Testis (tissue), 3 donors: Measurements from ENCODE around the gene TBATA. TPM values are rescaled to one million over a fixed set of nuclear protein-coding genes. Genes with fewer than 3 reads are reported as not detected.

Source experiments
- DNase-seq: peaks from one replicate; pipeline ENCODE4 v3.0.0-alpha.2; 2019
- H3K27ac ChIP-seq, 2 donors: fragments of 200-600 bp; sonication (generic); one replicate each; pipeline ENCODE4 v1.5.1; 2019
- H3K27me3 ChIP-seq: fragments of 200-600 bp; sonication (generic); one replicate; pipeline ENCODE4 v1.5.1; 2019
- H3K36me3 ChIP-seq: fragments of 200-600 bp; sonication (generic); one replicate; pipeline ENCODE4 v1.5.1; 2017; ENCODE audit warnings: low read depth; ENCODE audit errors: missing control alignments
- H3K4me1 ChIP-seq: fragments of 200-600 bp; sonication (generic); one replicate; pipeline ENCODE4 v1.5.1; 2019
- H3K4me3 ChIP-seq, 2 donors: fragments of 200-600 bp; sonication (generic); one replicate each; pipeline ENCODE4 v1.5.1; 2017 to 2019
- H3K9me3 ChIP-seq: fragments of 200-600 bp; sonication (generic); one replicate; pipeline ENCODE4 v1.5.1; 2017
- POLR2A ChIP-seq: fragments of 450-650 bp; IDR thresholded peaks from one replicate; pipeline ENCODE4 v1.6.1; 2017; ENCODE audit warnings: antibody characterized with exemption, mild to moderate bottlenecking, moderate library complexity
- WGBS, 2 donors: methylation state at CpG; one replicate each; pipeline ENCODE4 v1.1.5; 2018; 5-methylcytosine and 5-hydroxymethylcytosine counted together
- intact Hi-C: fragments of 100-400 bp; cut with DNase I; formaldehyde crosslinking; loops from one replicate; pipeline ENCODE4 v1.15.1; 2023; ENCODE audit warnings: low total_unique reads
- polyA plus RNA-seq: library from polyadenylated mRNA; stranded (reverse); fragments of 350-450 nt; fragmentation: Illumina TruSeq; extraction: RNeasy Lipid Tissue Mini Kit (QIAGEN cat#74804); gene quantifications from one replicate; pipeline ENCODE4 v1.2.3, GENCODE V29; 2014; ENCODE audit warnings: low read depth, low replicate concordance; ENCODE audit not compliant: insufficient read depth
- total RNA-seq, 2 donors: library from RNA; depleted of rRNA; stranded (reverse); fragments of >200 nt; gene quantifications; one replicate each; pipeline ENCODE4 v1.2.3, GENCODE V29; 2016
- TF ChIP-seq, protein P1 (sequence below), 3 experiments: fragments of 450-650 bp in 2 of 3; fragments of 200-600 bp in 1 of 3; sonication (generic) in 1 of 3; IDR thresholded peaks; one replicate each; pipeline ENCODE4 v1.5.1; 2016 to 2019; ENCODE audit warnings: antibody characterized with exemption in 3 of 3, mild to moderate bottlenecking in 2 of 3, moderate library complexity in 1 of 3

The TBATA gene
- total and polyA plus RNA-seq, 3 donors from 2014 or later, result 8.4 to 34.6 (median 19.1) TPM

DNA sequence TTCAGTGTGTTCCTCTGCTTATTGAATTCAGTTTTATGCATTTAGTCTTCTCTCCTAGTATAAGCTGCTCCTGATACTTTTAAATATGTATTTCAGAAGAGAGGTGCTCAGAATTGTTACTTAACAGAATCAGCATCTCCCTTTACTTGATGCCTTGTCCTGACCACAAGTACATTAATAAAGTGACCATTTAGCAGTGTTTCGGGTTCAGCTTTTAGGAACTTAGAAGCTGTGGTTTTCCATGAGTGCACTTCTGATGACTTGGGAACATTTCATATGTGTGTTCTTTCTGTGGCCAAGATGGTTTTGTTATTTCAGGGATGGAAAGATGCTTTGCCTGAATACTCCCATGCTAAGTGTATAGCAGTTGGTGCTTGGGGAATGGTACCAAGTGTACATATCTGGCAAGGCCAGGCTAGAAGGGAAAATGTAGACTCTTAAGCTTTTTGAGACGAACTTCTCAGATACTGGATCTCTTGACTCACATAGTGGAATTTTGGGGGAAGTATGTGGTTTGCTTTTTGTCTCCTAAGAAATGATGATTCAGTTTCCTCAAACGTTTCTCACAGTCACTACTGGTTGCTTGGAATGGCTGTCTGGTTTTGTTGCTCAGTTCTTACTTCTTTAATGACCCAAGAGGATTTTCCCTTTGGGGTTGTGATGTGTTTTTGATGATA, 47.8 kb upstream of the TBATA start:
- no peak for DNase-seq

DNA sequence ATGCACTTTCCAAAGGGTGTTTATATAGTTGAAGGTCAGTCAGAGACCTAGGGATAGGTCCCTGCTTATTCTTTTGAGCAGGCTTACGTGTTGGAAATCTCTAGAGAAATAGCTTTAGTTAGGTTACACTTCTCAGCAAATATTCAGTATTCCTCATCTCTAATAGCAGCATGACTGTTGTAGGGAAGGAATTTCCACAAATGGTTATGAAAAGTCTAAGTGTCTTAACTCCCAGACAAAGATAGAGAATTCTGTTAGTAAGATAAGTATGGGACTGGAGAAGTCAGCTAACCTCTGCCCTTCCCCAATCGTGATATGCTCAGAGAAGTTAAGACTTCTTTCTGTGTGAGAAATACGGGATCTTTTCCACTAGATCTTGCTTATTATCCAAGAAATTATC, 47.0 kb upstream of the TBATA start:
- intact Hi-C loops, result no loop called here

More for the DNA sequence above, 47.8 kb upstream of the TBATA start:
- no peaks in the 10 kb centered on the region for H3K27me3 ChIP-seq
- peaks cover 24% of the 10 kb centered on the region for H3K4me1 ChIP-seq
- H3K4me3 ChIP-seq, result no peak overlapping the region
- TF ChIP-seq POLR2A, result no peak
- TF ChIP-seq, protein P1, sequence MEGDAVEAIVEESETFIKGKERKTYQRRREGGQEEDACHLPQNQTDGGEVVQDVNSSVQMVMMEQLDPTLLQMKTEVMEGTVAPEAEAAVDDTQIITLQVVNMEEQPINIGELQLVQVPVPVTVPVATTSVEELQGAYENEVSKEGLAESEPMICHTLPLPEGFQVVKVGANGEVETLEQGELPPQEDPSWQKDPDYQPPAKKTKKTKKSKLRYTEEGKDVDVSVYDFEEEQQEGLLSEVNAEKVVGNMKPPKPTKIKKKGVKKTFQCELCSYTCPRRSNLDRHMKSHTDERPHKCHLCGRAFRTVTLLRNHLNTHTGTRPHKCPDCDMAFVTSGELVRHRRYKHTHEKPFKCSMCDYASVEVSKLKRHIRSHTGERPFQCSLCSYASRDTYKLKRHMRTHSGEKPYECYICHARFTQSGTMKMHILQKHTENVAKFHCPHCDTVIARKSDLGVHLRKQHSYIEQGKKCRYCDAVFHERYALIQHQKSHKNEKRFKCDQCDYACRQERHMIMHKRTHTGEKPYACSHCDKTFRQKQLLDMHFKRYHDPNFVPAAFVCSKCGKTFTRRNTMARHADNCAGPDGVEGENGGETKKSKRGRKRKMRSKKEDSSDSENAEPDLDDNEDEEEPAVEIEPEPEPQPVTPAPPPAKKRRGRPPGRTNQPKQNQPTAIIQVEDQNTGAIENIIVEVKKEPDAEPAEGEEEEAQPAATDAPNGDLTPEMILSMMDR (IDR thresholded peaks at IDR 0.05), result no peak
- WGBS, 2 donors, result 37 to 57% methylated on average over 3 of the region's 3 CpGs
- H3K27ac ChIP-seq, result peak overlapping the region in 1 of 2 donors; percentile 17
- intact Hi-C loops, result no loop called here
- H3K36me3 ChIP-seq, result no peaks in the 10 kb centered on the region
- no peaks in the 10 kb centered on the region for H3K9me3 ChIP-seq

GRCh38 chr10:70830164-70830563, 45.0 kb upstream of the TBATA start:
- no peak for DNase-seq
- Histone ChIP-seq H3K27ac (peak overlapping the region in 1 of 2 donors; percentile 11), H3K27me3 (no peaks in the 10 kb centered on the region), H3K9me3 (no peaks in the 10 kb centered on the region), H3K36me3 (no peaks in the 10 kb centered on the region), H3K4me1 (peaks cover 24% of the 10 kb centered on the region), H3K4me3 (no peak overlapping the region)
- intact Hi-C loops, result no loop called here
- TF ChIP-seq POLR2A, result no peak
- TF ChIP-seq, protein P1 (IDR thresholded peaks at IDR 0.05), result no peak
- WGBS, 2 donors, result 53 to 54% methylated on average over 3 of the region's 3 CpGs

More for the DNA sequence above, 47.0 kb upstream of the TBATA start:
- Histone ChIP-seq H3K4me3 (no peak overlapping the region), H3K9me3 (no peaks in the 10 kb centered on the region), H3K27ac (peak overlapping the region in 1 of 2 donors; percentile 17), H3K36me3 (no peaks in the 10 kb centered on the region), H3K4me1 (peaks cover 24% of the 10 kb centered on the region), H3K27me3 (no peaks in the 10 kb centered on the region)
- 50 to 53% methylated on average over 3 of the region's 3 CpGs for WGBS, 2 donors
- DNase-seq, result no peak
- TF ChIP-seq, protein P1 (IDR thresholded peaks at IDR 0.05), result no peak
- TF ChIP-seq POLR2A, result no peak

GRCh38 chr10:70829543-70829942, 44.4 kb upstream of the TBATA start:
- intact Hi-C loops, result no loop called here
- no peak for TF ChIP-seq POLR2A
- TF ChIP-seq, protein P1 (IDR thresholded peaks at IDR 0.05), result no peak
- no peak for DNase-seq
- H3K27me3 ChIP-seq, result no peaks in the 10 kb centered on the region
- no peaks in the 10 kb centered on the region for H3K36me3 ChIP-seq
- peaks cover 24% of the 10 kb centered on the region for H3K4me1 ChIP-seq
- WGBS, 2 donors, result 41 to 59% methylated on average over 5 of the region's 5 CpGs
- no peaks in the 10 kb centered on the region for H3K9me3 ChIP-seq
- peak overlapping the region in 1 of 2 donors; percentile 11 for H3K27ac ChIP-seq
- H3K4me3 ChIP-seq, result no peak overlapping the region

GRCh38 chr10:70828923-70829322, 43.7 kb upstream of the TBATA start:
- intact Hi-C loops, result no loop called here
- 88 to 92% methylated on average over 4 of the region's 4 CpGs for WGBS, 2 donors
- DNase-seq, result no peak
- Histone ChIP-seq H3K27me3 (no peaks in the 10 kb centered on the region), H3K4me1 (peaks cover 24% of the 10 kb centered on the region), H3K27ac (peak overlapping the region in 1 of 2 donors; percentile 33), H3K4me3 (no peak overlapping the region), H3K9me3 (no peaks in the 10 kb centered on the region), H3K36me3 (no peaks in the 10 kb centered on the region)
- no peak for TF ChIP-seq POLR2A
- TF ChIP-seq, protein P1 (IDR thresholded peaks at IDR 0.05), result no peak
